Fibroblast of peridontal ligament (primary cell): ENCODE data around the gene STARD10.

Experiments used
- DNase-seq: peaks from one replicate; pipeline ENCODE4 v3.0.0-alpha.2; 2010; ENCODE audit errors: extremely low read depth

Gene STARD10

GRCh38 chr11:72705442-72706365 lies 88.1 kb downstream of the STARD10 start:
- DNase-seq = no peak

DNA sequence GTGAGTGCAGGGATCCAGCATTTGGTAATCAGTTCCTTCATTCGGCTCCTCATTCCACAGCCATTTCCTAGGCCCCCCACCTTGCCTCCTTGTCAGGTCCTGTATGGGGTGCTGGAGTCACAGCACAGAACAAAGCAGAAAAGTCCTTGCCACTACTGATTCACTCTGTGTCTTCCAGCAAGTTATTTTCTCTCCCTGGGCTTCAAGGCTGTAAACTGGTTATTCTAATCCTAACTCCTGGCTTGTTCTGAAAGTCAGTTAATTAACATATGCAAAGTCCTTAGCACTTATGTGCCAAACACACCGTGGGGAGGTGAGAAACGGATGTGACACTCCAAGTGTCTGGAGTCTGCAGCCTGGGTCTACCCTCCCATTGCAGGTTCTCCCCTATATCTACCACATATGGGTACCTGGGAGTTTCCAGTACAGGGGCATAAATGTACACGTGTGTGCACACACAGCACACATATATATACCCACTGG lies 89.0 kb downstream of the STARD10 start:
- no peak for DNase-seq
